Loucy (cell line): ENCODE measurements around the gene LAMB3.

Experiments
- H2AFZ ChIP-seq: fragments of 200-600 bp; sonication (generic); 2 replicates; pipeline ENCODE4 v1.6.0; 2016; ENCODE audit warnings: antibody characterized with exemption, mild to moderate bottlenecking, low read length, moderate library complexity
- H3F3A ChIP-seq: fragments of 200-600 bp; 2 replicates; pipeline ENCODE4 v1.6.0; 2016; ENCODE audit warnings: antibody characterized with exemption, low read depth, mild to moderate bottlenecking
- H3K27me3 ChIP-seq: fragments of 200-600 bp; sonication (generic); 2 replicates; pipeline ENCODE4 v1.6.1; 2014; ENCODE audit warnings: low read length, mild to moderate bottlenecking; ENCODE audit not compliant: insufficient read depth, poor library complexity, severe bottlenecking
- H3K36me3 ChIP-seq: fragments of 200-600 bp; sonication (generic); 2 replicates; pipeline ENCODE4 v1.6.1; 2016; ENCODE audit warnings: low read length; ENCODE audit not compliant: insufficient read depth
- H3K4me1 ChIP-seq: fragments of 200-600 bp; sonication (generic); 2 replicates; pipeline ENCODE4 v1.5.1; 2014; ENCODE audit warnings: low read length, mild to moderate bottlenecking; ENCODE audit not compliant: insufficient read depth, poor library complexity, severe bottlenecking
- H3K4me2 ChIP-seq: fragments of 200-600 bp; sonication (generic); 2 replicates; pipeline ENCODE4 v1.6.0; 2014; ENCODE audit warnings: antibody characterized with exemption, low read length, low read depth, mild to moderate bottlenecking; ENCODE audit not compliant: poor library complexity, severe bottlenecking
- H3K4me3 ChIP-seq: fragments of 200-600 bp; sonication (generic); 2 replicates; pipeline ENCODE4 v1.5.1; 2014; ENCODE audit warnings: low read length, mild to moderate bottlenecking, mixed read lengths; ENCODE audit not compliant: poor library complexity, severe bottlenecking
- H3K79me2 ChIP-seq: fragments of 200-600 bp; sonication (generic); 2 replicates; pipeline ENCODE4 v1.6.1; 2014; ENCODE audit warnings: low read length; ENCODE audit not compliant: insufficient read depth
- H3K9ac ChIP-seq: fragments of 200-600 bp; sonication (generic); 2 replicates; pipeline ENCODE4 v1.6.0; 2014; ENCODE audit warnings: mild to moderate bottlenecking, low read depth, low read length, moderate library complexity; ENCODE audit not compliant: poor library complexity, severe bottlenecking
- H3K9me2 ChIP-seq: fragments of 200-600 bp; sonication (generic); replicated peaks from 2 replicates; pipeline ENCODE4 v1.6.1; 2016; ENCODE audit warnings: low read depth, low read length, mixed read lengths
- H3K9me3 ChIP-seq: fragments of 200-600 bp; sonication (generic); 2 replicates; pipeline ENCODE4 v1.6.1; 2014; ENCODE audit warnings: mild to moderate bottlenecking, antibody characterized with exemption, low read length, low read depth; ENCODE audit not compliant: insufficient read depth
- H4K20me1 ChIP-seq: fragments of 200-600 bp; sonication (generic); 2 replicates; pipeline ENCODE4 v1.6.0; 2014; ENCODE audit warnings: antibody characterized with exemption, low read length, mild to moderate bottlenecking; ENCODE audit not compliant: insufficient read depth, poor library complexity, severe bottlenecking
- CTCF ChIP-seq: fragments of 200-600 bp; sonication (generic); conservative IDR thresholded peaks from 2 replicates; pipeline ENCODE4 v1.5.1; 2014; ENCODE audit warnings: mild to moderate bottlenecking, antibody characterized with exemption, low read length
- EZH2phosphoT487 ChIP-seq: fragments of 200-600 bp; IDR thresholded peaks from 2 replicates; pipeline ENCODE4 v1.6.1; 2018; ENCODE audit warnings: antibody characterized with exemption, mild to moderate bottlenecking, moderate library complexity, borderline replicate concordance

The LAMB3 gene

GRCh38 chr1:209614906-209615305, 37.3 kb downstream of the LAMB3 start:
- H3K27me3 ChIP-seq = no peaks in the 10 kb centered on the region
- no peaks in the 10 kb centered on the region for H4K20me1 ChIP-seq
- H3K36me3 ChIP-seq = no peaks in the 10 kb centered on the region
- H3K4me1 ChIP-seq = no peaks in the 10 kb centered on the region
- H3K9me2 ChIP-seq = no peaks in the 10 kb centered on the region
- TF ChIP-seq CTCF (no peak), EZH2phosphoT487 (no peak)
- no peaks in the 10 kb centered on the region for H3K79me2 ChIP-seq
- no peak overlapping the region for H3K9ac ChIP-seq
- H3F3A ChIP-seq = no peaks in the 10 kb centered on the region
- H3K4me3 ChIP-seq = no peak overlapping the region
- no peak overlapping the region for H2AFZ ChIP-seq
- H3K9me3 ChIP-seq = no peaks in the 10 kb centered on the region
- H3K4me2 ChIP-seq = no peak overlapping the region

- Histone ChIP-seq H3K4me2 (no peak overlapping the region), H3K9me3 (no peaks in the 10 kb centered on the region), H3K4me1 (no peaks in the 10 kb centered on the region), H3K27me3 (no peaks in the 10 kb centered on the region), H3K36me3 (no peaks in the 10 kb centered on the region), H3F3A (no peaks in the 10 kb centered on the region), H4K20me1 (no peaks in the 10 kb centered on the region), H3K4me3 (no peak overlapping the region), H3K9ac (no peak overlapping the region), H3K9me2 (no peaks in the 10 kb centered on the region), H3K79me2 (no peaks in the 10 kb centered on the region), H2AFZ (no peak overlapping the region)
- TF ChIP-seq CTCF = no peak
Measured at GRCh38 chr1:209614151-209614420, 38.1 kb downstream of the LAMB3 start.

GRCh38 chr1:209613400-209614150, 38.6 kb downstream of the LAMB3 start:
- no peaks in the 10 kb centered on the region for H3K27me3 ChIP-seq
- H3K4me1 ChIP-seq = no peaks in the 10 kb centered on the region
- no peak overlapping the region for H3K4me2 ChIP-seq
- no peaks in the 10 kb centered on the region for H3K9me3 ChIP-seq
- H2AFZ ChIP-seq = no peak overlapping the region
- TF ChIP-seq CTCF = no peak
- no peak for TF ChIP-seq EZH2phosphoT487
- H3K4me3 ChIP-seq = no peak overlapping the region
- no peaks in the 10 kb centered on the region for H3K36me3 ChIP-seq
- H3K9ac ChIP-seq = no peak overlapping the region
- no peaks in the 10 kb centered on the region for H3F3A ChIP-seq
- no peaks in the 10 kb centered on the region for H3K79me2 ChIP-seq
- no peaks in the 10 kb centered on the region for H3K9me2 ChIP-seq
- H4K20me1 ChIP-seq = no peaks in the 10 kb centered on the region
